Thyroid gland (tissue), 4 donors: ENCODE measurements around the gene NCKAP5. TPM values are rescaled to one million over a fixed set of nuclear protein-coding genes. Genes with fewer than 3 reads are reported as not detected.

Source experiments
- DNase-seq, 2 donors: peaks; one replicate each; pipeline ENCODE4 v3.0.0-alpha.2; 2019
- H3K27ac ChIP-seq, 3 donors: fragments of 200-600 bp; sonication (generic); 1 replicate in 2 of 3; 2 replicates in 1 of 3; pipeline ENCODE4 v1.5.1; 2016 to 2019; ENCODE audit warnings: mild to moderate bottlenecking in 1 of 3, moderate library complexity in 1 of 3
- H3K27me3 ChIP-seq: fragments of 200-600 bp; sonication (generic); one replicate; pipeline ENCODE4 v1.5.1; 2019
- H3K36me3 ChIP-seq, 2 donors: fragments of 200-600 bp; sonication (generic); one replicate each; pipeline ENCODE4 v1.5.1; 2016 to 2019
- H3K4me1 ChIP-seq, 2 donors: fragments of 200-600 bp; sonication (generic); one replicate each; pipeline ENCODE4 v1.5.1; 2017 to 2019
- H3K4me3 ChIP-seq, 3 donors: fragments of 200-600 bp; sonication (generic); replicated peaks in 1 of 3; 1 replicate in 2 of 3; 2 replicates in 1 of 3; pipeline ENCODE4 v1.5.1; 2016; ENCODE audit warnings: mild to moderate bottlenecking in 1 of 3
- H3K9me3 ChIP-seq: fragments of 200-600 bp; sonication (generic); one replicate; pipeline ENCODE4 v1.5.1; 2017
- POLR2A ChIP-seq, 2 donors: fragments of 450-650 bp; IDR thresholded peaks; one replicate each; pipeline ENCODE4 v1.6.1; 2017; ENCODE audit warnings: antibody characterized with exemption in 2 of 2, mild to moderate bottlenecking in 2 of 2, moderate library complexity in 1 of 2
- WGBS, 2 donors: methylation state at CpG; one replicate each; pipeline ENCODE4 v1.1.5; 2017; 5-methylcytosine and 5-hydroxymethylcytosine counted together
- intact Hi-C: fragments of 100-400 bp; cut with DNase I; formaldehyde crosslinking; loops from one replicate; pipeline ENCODE4 v1.15.1; 2023
- total RNA-seq, 4 donors: library from RNA; depleted of rRNA; stranded (reverse); fragments of >200 nt; gene quantifications; one replicate each; pipeline ENCODE4 v1.2.3, GENCODE V29; 2016
- TF ChIP-seq, protein P1 (sequence below), 6 experiments: fragments of 200-600 bp in 3 of 6; fragments of 450-650 bp in 3 of 6; sonication (generic) in 3 of 6; IDR thresholded peaks; one replicate each; pipeline ENCODE4 v1.5.1; 2016 to 2019; ENCODE audit warnings: antibody characterized with exemption in 6 of 6, mild to moderate bottlenecking in 2 of 6, inconsistent platforms in 1 of 6, moderate library complexity in 1 of 6

NCKAP5 gene
- total RNA-seq, 4 donors from 2014 or later, result 0.45 to 1.2 (median 0.76) TPM

- Histone ChIP-seq H3K27ac (no peak overlapping the region), H3K9me3 (no peaks in the 10 kb centered on the region), H3K27me3 (no peaks in the 10 kb centered on the region), H3K4me3 (no peak overlapping the region), H3K4me1 (no peaks in the 10 kb centered on the region), H3K36me3 (no peaks in the 10 kb centered on the region)
- no peak for DNase-seq
- TF ChIP-seq, protein P1, sequence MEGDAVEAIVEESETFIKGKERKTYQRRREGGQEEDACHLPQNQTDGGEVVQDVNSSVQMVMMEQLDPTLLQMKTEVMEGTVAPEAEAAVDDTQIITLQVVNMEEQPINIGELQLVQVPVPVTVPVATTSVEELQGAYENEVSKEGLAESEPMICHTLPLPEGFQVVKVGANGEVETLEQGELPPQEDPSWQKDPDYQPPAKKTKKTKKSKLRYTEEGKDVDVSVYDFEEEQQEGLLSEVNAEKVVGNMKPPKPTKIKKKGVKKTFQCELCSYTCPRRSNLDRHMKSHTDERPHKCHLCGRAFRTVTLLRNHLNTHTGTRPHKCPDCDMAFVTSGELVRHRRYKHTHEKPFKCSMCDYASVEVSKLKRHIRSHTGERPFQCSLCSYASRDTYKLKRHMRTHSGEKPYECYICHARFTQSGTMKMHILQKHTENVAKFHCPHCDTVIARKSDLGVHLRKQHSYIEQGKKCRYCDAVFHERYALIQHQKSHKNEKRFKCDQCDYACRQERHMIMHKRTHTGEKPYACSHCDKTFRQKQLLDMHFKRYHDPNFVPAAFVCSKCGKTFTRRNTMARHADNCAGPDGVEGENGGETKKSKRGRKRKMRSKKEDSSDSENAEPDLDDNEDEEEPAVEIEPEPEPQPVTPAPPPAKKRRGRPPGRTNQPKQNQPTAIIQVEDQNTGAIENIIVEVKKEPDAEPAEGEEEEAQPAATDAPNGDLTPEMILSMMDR (IDR thresholded peaks at IDR 0.05), result no peak
- no peak for TF ChIP-seq POLR2A (IDR thresholded peaks at IDR 0.05)
- WGBS, 2 donors, result 86 to 90% methylated on average over 5 of the region's 5 CpGs
- intact Hi-C loops, result no loop called here
Observed at GRCh38 chr2:132638313-132639040, 929.8 kb downstream of the NCKAP5 start.

GRCh38 chr2:132636346-132636745 is 931.9 kb downstream of the NCKAP5 start:
- TF ChIP-seq, protein P1 (IDR thresholded peaks at IDR 0.05), result no peak
- no peak for TF ChIP-seq POLR2A (IDR thresholded peaks at IDR 0.05)
- Histone ChIP-seq H3K27ac (no peak overlapping the region), H3K9me3 (no peaks in the 10 kb centered on the region), H3K4me3 (no peak overlapping the region), H3K27me3 (no peaks in the 10 kb centered on the region), H3K4me1 (no peaks in the 10 kb centered on the region), H3K36me3 (no peaks in the 10 kb centered on the region)
- 27 to 56% methylated on average over 1 of the region's 1 CpG for WGBS, 2 donors
- no peak for DNase-seq
- intact Hi-C loops, result no loop called here

- H3K9me3 ChIP-seq, result no peaks in the 10 kb centered on the region
- TF ChIP-seq, protein P1 (IDR thresholded peaks at IDR 0.05), result no peak
- no peak for DNase-seq
- H3K36me3 ChIP-seq, result no peaks in the 10 kb centered on the region
- intact Hi-C loops, result no loop called here
- no peaks in the 10 kb centered on the region for H3K27me3 ChIP-seq
- WGBS, 2 donors, result 92% methylated on average over 2 of the region's 2 CpGs
- no peak overlapping the region for H3K4me3 ChIP-seq
- no peaks in the 10 kb centered on the region for H3K4me1 ChIP-seq
- no peak overlapping the region for H3K27ac ChIP-seq
Observed at GRCh38 chr2:132633635-132634034, 934.6 kb downstream of the NCKAP5 start.

GRCh38 chr2:132632000-132632649 is 936.1 kb downstream of the NCKAP5 start:
- no peak for DNase-seq
- WGBS, 2 donors, result 80 to 81% methylated on average over 6 of the region's 6 CpGs
- H3K36me3 ChIP-seq, result no peaks in the 10 kb centered on the region
- H3K4me3 ChIP-seq, result no peak overlapping the region
- intact Hi-C loops, result no loop called here
- TF ChIP-seq, protein P1 (IDR thresholded peaks at IDR 0.05), result no peak
- no peak for TF ChIP-seq POLR2A (IDR thresholded peaks at IDR 0.05)
- no peaks in the 10 kb centered on the region for H3K27me3 ChIP-seq
- H3K27ac ChIP-seq, result no peak overlapping the region
- H3K9me3 ChIP-seq, result no peaks in the 10 kb centered on the region
- no peaks in the 10 kb centered on the region for H3K4me1 ChIP-seq

- intact Hi-C loops, result no loop called here
- TF ChIP-seq, protein P1 (IDR thresholded peaks at IDR 0.05), result no peak
- no peak for TF ChIP-seq POLR2A (IDR thresholded peaks at IDR 0.05)
- Histone ChIP-seq H3K4me1 (no peaks in the 10 kb centered on the region), H3K4me3 (no peak overlapping the region), H3K9me3 (no peaks in the 10 kb centered on the region), H3K36me3 (no peaks in the 10 kb centered on the region), H3K27ac (no peak overlapping the region), H3K27me3 (no peaks in the 10 kb centered on the region)
- WGBS, 2 donors, result 79 to 87% methylated on average over 3 of the region's 3 CpGs
- no peak for DNase-seq
Observed at GRCh38 chr2:132627536-132627935, 940.7 kb downstream of the NCKAP5 start.
